ENCODE data around the gene MX2. TPM values are rescaled to one million over a fixed set of nuclear protein-coding genes. Genes with fewer than 3 reads are reported as not detected.

MX2 gene
- total and polyA plus RNA-seq, 4 donors = 0.69 to 4.7 (median 2.2) TPM

DNA sequence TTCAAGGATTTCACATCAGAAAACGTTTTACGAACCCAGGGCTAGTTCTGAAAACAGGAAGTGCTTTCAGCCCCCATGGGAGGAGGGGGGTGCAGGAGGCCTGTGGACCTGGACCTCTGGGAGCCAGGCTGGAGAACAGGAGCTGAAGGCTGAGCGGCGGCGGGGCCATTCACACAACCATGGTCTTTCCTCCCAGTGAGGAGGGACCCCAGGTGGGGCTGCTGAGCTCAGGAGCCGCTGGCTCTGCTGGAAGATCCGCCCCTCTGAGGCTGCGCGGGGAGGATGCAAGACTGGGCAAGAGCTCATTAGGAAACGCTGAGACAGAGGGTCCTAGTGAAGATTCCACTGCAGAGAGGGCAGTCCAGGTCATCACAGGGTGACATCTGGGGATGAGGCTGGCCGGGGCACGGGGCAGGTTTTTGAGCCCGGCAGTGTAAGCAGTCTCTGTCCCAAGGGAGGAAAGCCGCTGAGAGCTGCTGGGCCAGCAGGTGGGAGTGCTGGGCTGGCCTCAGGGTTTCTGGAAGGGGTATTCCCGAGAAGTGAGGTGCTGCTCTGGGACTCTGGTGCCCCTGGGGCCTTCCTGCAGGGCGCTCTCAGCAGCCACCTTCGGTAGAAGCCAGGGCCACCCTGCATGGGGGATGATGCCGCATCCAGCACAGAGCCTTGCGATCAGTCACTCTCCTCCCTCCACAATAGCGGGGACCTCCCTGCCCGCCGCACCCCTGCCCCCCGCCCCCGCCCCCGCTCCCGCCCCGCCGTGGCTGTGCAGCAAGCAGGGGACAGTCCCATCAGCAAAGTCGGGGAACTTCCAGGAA is 7.5 kb downstream of the MX2 start:
- no peaks in the 10 kb centered on the region for H3K9me3 ChIP-seq (ENCODE audit: control insufficient read depth in 4 of 4, low read length in 3 of 4)
- 24% methylated on average over 29 of the region's 29 CpGs for WGBS
- no peaks in the 10 kb centered on the region for H3K4me1 ChIP-seq (ENCODE audit: control insufficient read depth in 4 of 4, insufficient read depth in 4 of 4, low read length in 3 of 4)
- H3K36me3 ChIP-seq (ENCODE audit: control insufficient read depth in 4 of 4, insufficient read depth in 3 of 4, low read depth in 1 of 4, low read length in 3 of 4) = no peaks in the 10 kb centered on the region
- H3K4me3 ChIP-seq (ENCODE audit: low read depth in 1 of 3, low read length in 3 of 3) = peak overlapping the region in 1 of 3 donors; percentile 16
- H3K27me3 ChIP-seq (ENCODE audit: control insufficient read depth in 4 of 4, insufficient read depth in 4 of 4, low read length in 3 of 4) = peaks cover 0 to 3% (median 0%) of the 10 kb centered on the region in 4 donors
- DNase-seq (ENCODE audit: low spot score) = no peak
- H3K9ac ChIP-seq (ENCODE audit: low read depth in 1 of 2, low read length in 2 of 2) = peak overlapping the region in 1 of 2 donors; percentile 17
- H3K27ac ChIP-seq (ENCODE audit: low read depth in 1 of 2, low read length in 2 of 2) = no peak overlapping the region
- TF ChIP-seq, protein P1, sequence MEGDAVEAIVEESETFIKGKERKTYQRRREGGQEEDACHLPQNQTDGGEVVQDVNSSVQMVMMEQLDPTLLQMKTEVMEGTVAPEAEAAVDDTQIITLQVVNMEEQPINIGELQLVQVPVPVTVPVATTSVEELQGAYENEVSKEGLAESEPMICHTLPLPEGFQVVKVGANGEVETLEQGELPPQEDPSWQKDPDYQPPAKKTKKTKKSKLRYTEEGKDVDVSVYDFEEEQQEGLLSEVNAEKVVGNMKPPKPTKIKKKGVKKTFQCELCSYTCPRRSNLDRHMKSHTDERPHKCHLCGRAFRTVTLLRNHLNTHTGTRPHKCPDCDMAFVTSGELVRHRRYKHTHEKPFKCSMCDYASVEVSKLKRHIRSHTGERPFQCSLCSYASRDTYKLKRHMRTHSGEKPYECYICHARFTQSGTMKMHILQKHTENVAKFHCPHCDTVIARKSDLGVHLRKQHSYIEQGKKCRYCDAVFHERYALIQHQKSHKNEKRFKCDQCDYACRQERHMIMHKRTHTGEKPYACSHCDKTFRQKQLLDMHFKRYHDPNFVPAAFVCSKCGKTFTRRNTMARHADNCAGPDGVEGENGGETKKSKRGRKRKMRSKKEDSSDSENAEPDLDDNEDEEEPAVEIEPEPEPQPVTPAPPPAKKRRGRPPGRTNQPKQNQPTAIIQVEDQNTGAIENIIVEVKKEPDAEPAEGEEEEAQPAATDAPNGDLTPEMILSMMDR (IDR thresholded peaks at IDR 0.05; ENCODE audit: low read depth, low read length, missing input control) = no peak
- no peak for TF ChIP-seq SP1 (IDR thresholded peaks at IDR 0.05)
- TF ChIP-seq NR2F2 (IDR thresholded peaks at IDR 0.05) = no peak
- no peak for TF ChIP-seq HNF4A (conservative IDR thresholded peaks at IDR 0.05)
- TF ChIP-seq, protein P2, sequence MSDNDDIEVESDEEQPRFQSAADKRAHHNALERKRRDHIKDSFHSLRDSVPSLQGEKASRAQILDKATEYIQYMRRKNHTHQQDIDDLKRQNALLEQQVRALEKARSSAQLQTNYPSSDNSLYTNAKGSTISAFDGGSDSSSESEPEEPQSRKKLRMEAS (IDR thresholded peaks at IDR 0.05) = no peak
- peak in 1 of 2 donors; percentile 14 for TF ChIP-seq RAD21 (IDR thresholded peaks at IDR 0.05)
- no peak for TF ChIP-seq EGR1 (IDR thresholded peaks at IDR 0.05; ENCODE audit: low read depth in 2 of 2)
- TF ChIP-seq JUND (IDR thresholded peaks at IDR 0.05) = no peak
- TF ChIP-seq YY1 (IDR thresholded peaks at IDR 0.05) = no peak

DNA sequence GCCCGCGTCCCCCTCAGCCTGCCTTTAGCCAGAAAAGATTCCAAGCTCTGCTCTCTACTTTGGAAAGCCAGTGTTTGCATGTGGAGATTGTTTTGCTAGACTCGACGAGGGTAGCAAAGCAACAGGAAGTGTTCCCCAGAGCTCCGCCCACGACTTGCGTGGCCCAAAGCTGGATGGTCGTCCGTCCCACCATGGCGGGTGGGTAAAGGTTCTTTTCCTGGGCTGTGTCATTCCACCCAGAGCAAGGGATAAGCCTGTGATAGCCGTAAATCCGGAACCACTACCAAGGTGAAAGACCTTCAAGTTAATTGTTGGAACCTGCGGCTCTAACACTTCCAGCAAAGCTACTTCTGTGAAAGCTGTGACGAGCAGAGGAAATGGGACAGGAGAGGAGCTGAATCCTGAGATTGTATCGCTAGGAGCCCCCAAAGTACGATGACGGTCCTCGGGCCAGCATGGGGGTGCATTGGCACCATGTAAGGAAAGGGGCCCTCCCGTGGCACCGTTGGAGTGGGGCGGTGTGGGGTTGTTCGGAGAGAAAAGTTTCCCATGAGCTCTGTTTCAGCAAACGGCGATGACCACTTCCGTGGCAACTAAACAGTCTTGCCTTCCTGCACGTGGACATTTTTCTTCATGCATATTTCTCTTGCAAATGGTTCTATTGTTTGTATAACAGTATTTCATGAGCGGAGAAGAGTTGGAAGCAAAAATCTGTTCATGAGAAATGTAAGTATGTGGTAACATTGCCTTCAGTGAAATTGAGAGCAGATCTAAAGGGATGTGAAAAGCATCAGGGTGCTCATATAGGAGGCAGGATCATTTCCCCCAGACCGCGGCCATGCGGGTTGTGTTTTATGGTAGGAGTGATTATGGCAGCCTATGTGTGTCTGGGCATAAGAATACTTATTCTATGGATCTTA is 8.4 kb downstream of the MX2 start:
- H3K27me3 ChIP-seq (ENCODE audit: control insufficient read depth in 4 of 4, insufficient read depth in 4 of 4, low read length in 3 of 4) = peaks cover 0 to 3% (median 0%) of the 10 kb centered on the region in 4 donors
- no peak overlapping the region for H3K9ac ChIP-seq (ENCODE audit: low read depth in 1 of 2, low read length in 2 of 2)
- WGBS = 66% methylated on average over 30 of the region's 30 CpGs
- no peaks in the 10 kb centered on the region for H3K4me1 ChIP-seq (ENCODE audit: control insufficient read depth in 4 of 4, insufficient read depth in 4 of 4, low read length in 3 of 4)
- H3K36me3 ChIP-seq (ENCODE audit: control insufficient read depth in 4 of 4, insufficient read depth in 3 of 4, low read depth in 1 of 4, low read length in 3 of 4) = no peaks in the 10 kb centered on the region
- H3K9me3 ChIP-seq (ENCODE audit: control insufficient read depth in 4 of 4, low read length in 3 of 4) = no peaks in the 10 kb centered on the region
- peak overlapping the region in 1 of 3 donors; percentile 16 for H3K4me3 ChIP-seq (ENCODE audit: low read depth in 1 of 3, low read length in 3 of 3)
- peak overlapping the region in 1 of 2 donors; percentile 13 for H3K27ac ChIP-seq (ENCODE audit: low read depth in 1 of 2, low read length in 2 of 2)
- TF ChIP-seq, protein P3, sequence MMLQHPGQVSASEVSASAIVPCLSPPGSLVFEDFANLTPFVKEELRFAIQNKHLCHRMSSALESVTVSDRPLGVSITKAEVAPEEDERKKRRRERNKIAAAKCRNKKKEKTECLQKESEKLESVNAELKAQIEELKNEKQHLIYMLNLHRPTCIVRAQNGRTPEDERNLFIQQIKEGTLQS (IDR thresholded peaks at IDR 0.05) = no peak
- DNase-seq (ENCODE audit: low spot score) = no peak

DNA sequence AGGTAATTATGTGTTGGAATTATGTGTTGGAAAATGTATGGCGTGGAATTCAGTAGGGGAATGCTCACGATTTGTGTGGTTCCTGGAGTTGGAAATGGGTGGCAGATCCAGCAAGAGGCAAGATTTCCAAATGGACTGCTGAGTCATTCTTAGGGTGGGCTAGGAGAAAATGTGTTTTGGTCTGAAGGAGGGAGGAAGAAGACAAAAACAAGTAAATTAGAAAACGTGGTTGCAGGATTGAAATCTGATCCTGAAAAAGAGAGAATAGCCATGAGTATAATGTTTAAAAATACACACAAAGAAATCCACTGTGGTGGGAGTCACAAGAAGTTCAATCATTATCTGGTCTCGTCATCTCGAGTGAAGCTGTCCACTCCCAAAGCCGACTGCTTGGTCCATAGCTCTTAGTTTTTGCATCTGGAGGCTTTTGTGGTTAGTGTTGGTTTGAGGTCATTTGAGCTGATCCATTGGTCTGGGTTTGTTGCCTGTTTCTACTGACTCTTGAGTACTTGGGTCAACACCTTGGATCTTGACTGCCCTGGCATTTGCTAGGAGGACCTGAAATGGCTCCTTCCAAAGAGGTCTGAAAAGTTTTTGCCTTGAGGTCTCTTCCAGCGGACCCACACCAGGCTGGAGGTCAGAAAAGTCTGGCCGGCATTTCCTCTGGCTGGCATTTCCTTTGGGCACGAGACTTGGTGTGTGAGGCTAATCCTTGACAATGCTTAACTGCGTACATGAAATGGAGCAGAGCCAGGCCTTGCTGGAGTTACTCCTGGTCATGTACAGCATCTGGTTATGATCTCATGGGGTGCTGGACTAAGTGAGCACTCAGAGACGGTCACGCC is 9.2 kb downstream of the MX2 start:
- Histone ChIP-seq H3K9ac (ENCODE audit: low read depth in 1 of 2, low read length in 2 of 2) (no peak overlapping the region), H3K4me1 (ENCODE audit: control insufficient read depth in 4 of 4, insufficient read depth in 4 of 4, low read length in 3 of 4) (no peaks in the 10 kb centered on the region), H3K9me3 (ENCODE audit: control insufficient read depth in 4 of 4, low read length in 3 of 4) (no peaks in the 10 kb centered on the region), H3K4me3 (ENCODE audit: low read depth in 1 of 3, low read length in 3 of 3) (no peak overlapping the region), H3K36me3 (ENCODE audit: control insufficient read depth in 4 of 4, insufficient read depth in 3 of 4, low read depth in 1 of 4, low read length in 3 of 4) (no peaks in the 10 kb centered on the region), H3K27me3 (ENCODE audit: control insufficient read depth in 4 of 4, insufficient read depth in 4 of 4, low read length in 3 of 4) (peaks cover 0 to 3% (median 0%) of the 10 kb centered on the region in 4 donors), H3K27ac (ENCODE audit: low read depth in 1 of 2, low read length in 2 of 2) (no peak overlapping the region)
- DNase-seq (ENCODE audit: low spot score) = no peak
- TF ChIP-seq NR2F2 (IDR thresholded peaks at IDR 0.05) = no peak
- no peak for TF ChIP-seq HNF4A (conservative IDR thresholded peaks at IDR 0.05)
- TF ChIP-seq TAF1 (conservative IDR thresholded peaks at IDR 0.05) = no peak
- TF ChIP-seq FOXA1 (IDR thresholded peaks at IDR 0.05) = no peak
- 86% methylated on average over 12 of the region's 12 CpGs for WGBS
